H1 (cell line): ENCODE results near the gene HRH4. TPM values are rescaled to one million over a fixed set of nuclear protein-coding genes. Genes with fewer than 3 reads are reported as not detected.

Experiments used
- CTCF ChIA-PET: fragments of 300-600 bp; sonication (Branson Sonifier 250); formaldehyde crosslinking; loops from one replicate; lab custom pipeline; 2021; ENCODE audit not compliant: partially characterized antibody; lab: Charles Lee
- POLR2A ChIA-PET: fragments of 300-600 bp; sonication (Branson Sonifier 250); formaldehyde crosslinking; loops from one replicate; lab custom pipeline; 2021; ENCODE audit warnings: inconsistent platforms; ENCODE audit not compliant: partially characterized antibody; lab: Charles Lee
- DNase-seq, 2 experiments: peaks; one replicate each; pipeline versions ENCODE4 v3.0.0 to v3.0.0-alpha.2; 2010 to 2022; ENCODE audit warnings: low spot score in 2 of 2, low read depth in 1 of 2, mixed read lengths in 1 of 2
- FAIRE-seq: peaks from 2 replicates; lab custom pipeline; 2011; peaks lifted over from hg19 to GRCh38; lab: Jason Lieb, UNC
- H2AFZ ChIP-seq: 2 replicates; pipeline ENCODE4 v1.8.1; 2012; ENCODE audit warnings: low read length, inconsistent platforms
- H2AK5ac ChIP-seq: 2 replicates; pipeline ENCODE4 v1.6.1; 2013; ENCODE audit warnings: low read depth, low read length
- H2BK120ac ChIP-seq: replicated peaks from 2 replicates; pipeline ENCODE3; 2013; ENCODE audit warnings: low read depth, low read length, inconsistent platforms
- H2BK12ac ChIP-seq: 2 replicates; pipeline ENCODE4 v1.6.1; 2013; ENCODE audit warnings: low read depth, low read length
- H2BK15ac ChIP-seq: 2 replicates; pipeline ENCODE4 v1.6.1; 2013; ENCODE audit warnings: low read length
- H2BK20ac ChIP-seq: 2 replicates; pipeline ENCODE4 v1.6.1; 2013; ENCODE audit warnings: low read length
- H2BK5ac ChIP-seq: 2 replicates; pipeline ENCODE4 v1.6.1; 2013; ENCODE audit warnings: low read depth, low read length
- H3K14ac ChIP-seq: 2 replicates; pipeline ENCODE4 v1.6.1; 2013; ENCODE audit warnings: inconsistent platforms; ENCODE audit not compliant: insufficient read length
- H3K18ac ChIP-seq: 2 replicates; pipeline ENCODE4 v1.6.1; 2013; ENCODE audit warnings: low read length; ENCODE audit errors: extremely low read depth
- H3K23ac ChIP-seq: 2 replicates; pipeline ENCODE4 v1.6.1; 2013; ENCODE audit warnings: inconsistent platforms; ENCODE audit not compliant: insufficient read length
- H3K23me2 ChIP-seq: 2 replicates; pipeline ENCODE4 v1.6.1; 2013; ENCODE audit warnings: low read depth, low read length
- H3K27ac ChIP-seq: 2 replicates; pipeline ENCODE4 v1.6.1; 2011; ENCODE audit warnings: low read depth, low read length, inconsistent platforms
- H3K27me3 ChIP-seq, 4 experiments: replicated peaks in 1 of 4; 1 replicate in 1 of 4; 2 replicates in 3 of 4; pipeline versions ENCODE4 v1.6.1 to v1.8.1; 2011 to 2013; ENCODE audit warnings: low read length in 3 of 4, mild to moderate bottlenecking in 3 of 4, inconsistent platforms in 2 of 4, mixed read lengths in 2 of 4, moderate library complexity in 1 of 4; ENCODE audit not compliant: control insufficient read depth in 3 of 4, insufficient read depth in 3 of 4; ENCODE audit errors: extremely low read depth in 1 of 4
- H3K36me3 ChIP-seq, 4 experiments: 2 replicates each; pipeline versions ENCODE4 v1.6.1 to v1.8.1; 2011 to 2013; ENCODE audit warnings: mild to moderate bottlenecking in 4 of 4, low read length in 3 of 4, moderate library complexity in 2 of 4, control low read depth in 1 of 4, inconsistent platforms in 1 of 4; ENCODE audit not compliant: insufficient read depth in 4 of 4, control insufficient read depth in 2 of 4
- H3K4ac ChIP-seq: replicated peaks from 2 replicates; pipeline ENCODE3; 2013; ENCODE audit warnings: low read length, low read depth, mixed read lengths, inconsistent platforms; ENCODE audit not compliant: insufficient read length
- H3K4me1 ChIP-seq, 4 experiments: replicated peaks in 1 of 4; 1 replicate in 1 of 4; 2 replicates in 3 of 4; pipeline versions ENCODE4 v1.6.1 to v1.8.1; 2011 to 2013; ENCODE audit warnings: low read length in 3 of 4, inconsistent platforms in 2 of 4, mixed read lengths in 1 of 4; ENCODE audit not compliant: insufficient read depth in 4 of 4, control insufficient read depth in 3 of 4
- H3K4me2 ChIP-seq, 2 experiments: 2 replicates each; pipeline versions ENCODE4 v1.6.1 to v1.8.1; 2011 to 2013; ENCODE audit warnings: low read depth in 2 of 2, low read length in 2 of 2, control low read depth in 1 of 2, inconsistent platforms in 1 of 2, mild to moderate bottlenecking in 1 of 2; ENCODE audit not compliant: insufficient read depth in 1 of 2
- H3K4me3 ChIP-seq, 4 experiments: fragments of 200-600, 300-600 bp in 1 of 4; sonication (generic), shearing (Covaris generic), sonication (Bioruptor Twin) in 1 of 4; 2 replicates each; pipeline versions ENCODE4 v1.5.1 to v1.8.1; 2011 to 2016; ENCODE audit warnings: low read length in 4 of 4, low read depth in 3 of 4, control low read depth in 2 of 4, inconsistent platforms in 2 of 4, mild to moderate bottlenecking in 2 of 4, mixed read lengths in 1 of 4, moderate library complexity in 1 of 4; ENCODE audit not compliant: insufficient read depth in 2 of 4; ENCODE audit errors: extremely low read depth in 1 of 4
- H3K56ac ChIP-seq: replicated peaks from 2 replicates; pipeline ENCODE3; 2013; ENCODE audit warnings: low read depth, mild to moderate bottlenecking, mixed read lengths, low read length, inconsistent platforms; ENCODE audit not compliant: insufficient read length
- H3K79me1 ChIP-seq: 2 replicates; pipeline ENCODE4 v1.6.1; 2013; ENCODE audit warnings: low read depth, low read length, control low read depth
- H3K79me2 ChIP-seq, 2 experiments: 2 replicates each; pipeline versions ENCODE4 v1.6.1 to v1.8.1; 2012 to 2013; ENCODE audit warnings: low read length in 2 of 2, mild to moderate bottlenecking in 2 of 2, inconsistent platforms in 1 of 2; ENCODE audit not compliant: insufficient read depth in 2 of 2, control insufficient read depth in 1 of 2
- H3K9ac ChIP-seq, 4 experiments: replicated peaks in 1 of 4; 1 replicate in 1 of 4; 2 replicates in 3 of 4; pipeline versions ENCODE4 v1.6.1 to v1.8.1; 2011 to 2013; ENCODE audit warnings: low read depth in 3 of 4, low read length in 3 of 4, control low read depth in 2 of 4, mild to moderate bottlenecking in 2 of 4, moderate library complexity in 2 of 4, inconsistent platforms in 1 of 4; ENCODE audit errors: extremely low read depth in 1 of 4
- H3K9me3 ChIP-seq, 2 experiments: 2 replicates each; pipeline versions ENCODE4 v1.6.1 to v1.8.1; 2012 to 2013; ENCODE audit warnings: mild to moderate bottlenecking in 2 of 2, moderate library complexity in 2 of 2, control low read depth in 1 of 2, inconsistent platforms in 1 of 2, low read depth in 1 of 2, low read length in 1 of 2, mixed read lengths in 1 of 2; ENCODE audit not compliant: insufficient read depth in 2 of 2
- H4K20me1 ChIP-seq, 2 experiments: replicated peaks in 1 of 2; 2 replicates each; pipeline versions ENCODE3 to v1.8.1; 2011 to 2013; ENCODE audit warnings: inconsistent platforms in 2 of 2, low read length in 2 of 2, mild to moderate bottlenecking in 1 of 2; ENCODE audit not compliant: insufficient read depth in 2 of 2, control insufficient read depth in 1 of 2
- H4K5ac ChIP-seq: 2 replicates; pipeline ENCODE4 v1.6.1; 2013; ENCODE audit warnings: low read length, low read depth, mixed read lengths, inconsistent platforms; ENCODE audit not compliant: insufficient read length
- H4K8ac ChIP-seq: 2 replicates; pipeline ENCODE4 v1.8.0; 2013; ENCODE audit warnings: mild to moderate bottlenecking, moderate library complexity, low read length, inconsistent platforms; ENCODE audit not compliant: insufficient read depth; ENCODE audit errors: extremely low read depth
- H4K91ac ChIP-seq: replicated peaks from 2 replicates; pipeline ENCODE3; 2013; ENCODE audit warnings: low read length, mixed read lengths, inconsistent platforms; ENCODE audit not compliant: insufficient read length
- CBX8 ChIP-seq: fragments of 300-800, 300-1000 bp; sonication (generic); IDR thresholded peaks from 2 replicates; pipeline ENCODE4 v1.7.1; 2016; ENCODE audit warnings: low read depth, low read length, borderline replicate concordance
- CHD1 ChIP-seq: IDR thresholded peaks from 2 replicates; pipeline ENCODE4 v1.6.1; 2012; ENCODE audit warnings: low read depth, low read length, improper control_type of control experiment
- CTBP2 ChIP-seq: IDR thresholded peaks from 2 replicates; pipeline ENCODE4 v1.7.0; 2011; ENCODE audit warnings: borderline replicate concordance, mild to moderate bottlenecking, moderate library complexity, mixed read lengths, low read length; ENCODE audit not compliant: insufficient read depth, insufficient read length
- GABPA ChIP-seq: IDR thresholded peaks from 2 replicates; pipeline ENCODE4 v1.6.1; 2011; ENCODE audit warnings: mild to moderate bottlenecking, low read length, moderate library complexity, borderline replicate concordance; ENCODE audit not compliant: insufficient read depth
- POLR2A ChIP-seq, 2 experiments: IDR thresholded peaks; 1 replicate in 1 of 2; 2 replicates in 1 of 2; pipeline ENCODE4 v1.6.1; 2011; ENCODE audit warnings: low read depth in 2 of 2, low read length in 2 of 2, mild to moderate bottlenecking in 2 of 2; ENCODE audit errors: control extremely low read depth in 1 of 2
- SIX5 ChIP-seq: IDR thresholded peaks from 2 replicates; pipeline ENCODE4 v1.6.1; 2011; ENCODE audit warnings: mild to moderate bottlenecking, low read depth, low read length
- SP1 ChIP-seq: IDR thresholded peaks from 2 replicates; pipeline ENCODE4 v1.6.1; 2011; ENCODE audit warnings: low read depth, low read length
- SP2 ChIP-seq: IDR thresholded peaks from 2 replicates; pipeline ENCODE4 v1.6.1; 2012; ENCODE audit warnings: mild to moderate bottlenecking, low read length, inconsistent platforms
- SP4 ChIP-seq: IDR thresholded peaks from 2 replicates; pipeline ENCODE4 v1.6.1; 2012; ENCODE audit warnings: low read length, inconsistent platforms
- SRF ChIP-seq: IDR thresholded peaks from 2 replicates; pipeline ENCODE4 v1.6.1; 2011; ENCODE audit warnings: mild to moderate bottlenecking, low read depth, low read length, moderate library complexity
- SUZ12 ChIP-seq: fragments of 200-600 bp; sonication (generic); IDR thresholded peaks from 2 replicates; pipeline ENCODE4 v1.6.1; 2012; ENCODE audit warnings: mild to moderate bottlenecking, inconsistent platforms, low read length, moderate library complexity, mixed read lengths
- TCF12 ChIP-seq: IDR thresholded peaks from 2 replicates; pipeline ENCODE4 v1.6.1; 2011; ENCODE audit warnings: low read depth, mild to moderate bottlenecking, low read length
- ZNF274 ChIP-seq: IDR thresholded peaks from 2 replicates; pipeline ENCODE4 v1.7.0; 2012; ENCODE audit warnings: low read length, borderline replicate concordance; ENCODE audit errors: extremely low read depth
- WGBS, 2 experiments: shearing (Covaris generic) in 1 of 2; methylation state at CpG; one replicate each; pipeline versions ENCODE4 v1.1.6 to v1.1.7; 2013 to 2015; ENCODE audit warnings: low lambda C conversion rate in 2 of 2, mixed read lengths in 2 of 2, inconsistent platforms in 1 of 2, low coverage in 1 of 2, missing lambda C conversion rate in 1 of 2; ENCODE audit not compliant: insufficient replicate concordance in 2 of 2, insufficient coverage in 1 of 2, insufficient read length in 1 of 2; ENCODE audit errors: extremely low coverage in 1 of 2, missing lambda C conversion rate in 1 of 2; 5-methylcytosine and 5-hydroxymethylcytosine counted together
- polyA plus RNA-seq, 7 experiments: library from polyadenylated mRNA; depleted of rRNA in 3 of 7; stranded (reverse) in 5 of 7; unstranded in 2 of 7; fragments of >200 nt in 5 of 7; fragments of 200-250 nt in 2 of 7; gene quantifications; 1 replicate in 5 of 7; 2 replicates in 1 of 7; 4 replicates in 1 of 7; pipeline versions ENCODE4 v1.2.1 to v1.2.3, GENCODE V29; 2011 to 2013; ENCODE audit warnings: missing spikeins in 2 of 7, mixed read lengths in 2 of 7
- total RNA-seq: library from RNA; stranded (reverse); fragmentation: NEBNext Ultra II Directional; extraction: Animal tissue kit (Norgen Biotek cat#: 25700); gene quantifications from 2 replicates; pipeline ENCODE4 v1.2.1, GENCODE V29; 2021
- TF ChIP-seq, protein P1 (sequence below): IDR thresholded peaks from 2 replicates; pipeline ENCODE4 v1.6.1; 2012; ENCODE audit warnings: inconsistent platforms

HRH4 gene
- total and polyA plus RNA-seq, 2 of the 8 experiments (the other 6 are each of a cell fraction or from before 2014, with no cell fraction given): 0.03 TPM; not detected in 1

DNA sequence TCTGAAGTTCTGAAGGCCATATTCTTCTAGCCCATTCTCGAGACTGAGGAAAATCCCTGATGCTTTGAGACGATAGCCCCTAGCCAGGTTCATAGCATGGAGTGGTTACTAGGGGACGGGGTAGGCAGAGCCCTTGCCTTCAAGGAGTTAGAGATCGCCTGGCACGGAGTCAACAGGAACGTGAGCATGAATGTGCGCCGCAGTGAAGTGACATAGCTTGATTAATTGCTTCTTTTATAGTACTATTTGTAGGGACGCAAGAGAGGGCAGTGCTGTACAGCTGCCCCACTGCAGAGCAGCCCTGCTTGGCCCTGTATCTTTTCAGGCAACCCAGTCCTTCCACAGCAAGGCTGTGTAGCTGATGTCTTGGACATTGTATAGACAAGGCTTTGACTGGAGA lies 26.2 kb downstream of the HRH4 start:
- CTCF ChIA-PET: interaction anchor here (0.8 to 8.9 kb wide), 25 partner anchors 11 to 308 kb away, joined by 3 to 101 read pairs (median 6); partner anchors contain the start of gene HRH4
- no peak for TF ChIP-seq SP1
- no peak for TF ChIP-seq ZNF274
- TF ChIP-seq POLR2A (IDR thresholded peaks at IDR 0.05; ENCODE audit: control extremely low read depth in 1 of 2, low read depth in 2 of 2, low read length in 2 of 2): no peak
- no peak for TF ChIP-seq CBX8
- no peak for TF ChIP-seq CTBP2
- TF ChIP-seq, protein P1, sequence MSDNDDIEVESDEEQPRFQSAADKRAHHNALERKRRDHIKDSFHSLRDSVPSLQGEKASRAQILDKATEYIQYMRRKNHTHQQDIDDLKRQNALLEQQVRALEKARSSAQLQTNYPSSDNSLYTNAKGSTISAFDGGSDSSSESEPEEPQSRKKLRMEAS: no peak
- TF ChIP-seq CHD1: no peak
- no peak for TF ChIP-seq SP4
- TF ChIP-seq SRF: no peak
- TF ChIP-seq SIX5: no peak
- TF ChIP-seq TCF12: no peak
- no peak for TF ChIP-seq SP2
- TF ChIP-seq SUZ12: no peak
- TF ChIP-seq GABPA: no peak

More for the DNA sequence above, 26.2 kb downstream of the HRH4 start:
- H3K36me3 ChIP-seq: no peaks in the 10 kb centered on the region
- no peak overlapping the region for H4K91ac ChIP-seq
- H2BK20ac ChIP-seq: no peak overlapping the region
- no peak overlapping the region for H3K14ac ChIP-seq
- H3K23ac ChIP-seq: no peak overlapping the region
- 88% methylated on average over 9 of the region's 9 CpGs; no CpG with 5 or more reads in 1 of the 2 experiments for WGBS, 2 experiments
- peak overlapping the region; percentile 53; the same call in 1 of the 2 replicates for H2BK15ac ChIP-seq
- H2BK5ac ChIP-seq: no peak overlapping the region
- H3K4me1 ChIP-seq: no peaks in the 10 kb centered on the region
- no peak overlapping the region for H3K4me2 ChIP-seq
- H3K27ac ChIP-seq: no peak overlapping the region
- H3K79me2 ChIP-seq: no peaks in the 10 kb centered on the region
- H4K8ac ChIP-seq: no peak overlapping the region
- H3K56ac ChIP-seq: no peak overlapping the region
- H3K79me1 ChIP-seq: no peaks in the 10 kb centered on the region
- H3K9ac ChIP-seq: no peak overlapping the region
- no peak overlapping the region for H3K4me3 ChIP-seq
- no peak overlapping the region for H2AK5ac ChIP-seq
- no peaks in the 10 kb centered on the region for H3K27me3 ChIP-seq
- DNase-seq (no peak), FAIRE-seq (no peak)
- H2AFZ ChIP-seq: no peak overlapping the region
- no peaks in the 10 kb centered on the region; the same call in 1 of the 2 replicates for H3K23me2 ChIP-seq
- H4K20me1 ChIP-seq: no peaks in the 10 kb centered on the region
- H2BK12ac ChIP-seq: no peak overlapping the region
- no peak overlapping the region for H4K5ac ChIP-seq
- no peak overlapping the region for H3K18ac ChIP-seq
- no peak overlapping the region for H3K4ac ChIP-seq
- POLR2A ChIA-PET: interaction anchor here (1.1 kb wide), 1 partner anchor 12 kb away, joined by 4 read pairs; no protein-coding TSS in a partner anchor
- H2BK120ac ChIP-seq: no peak overlapping the region
- H3K9me3 ChIP-seq: no peaks in the 10 kb centered on the region
